ENCODE results near the gene HDGF.

Gene HDGF

GRCh38 chr1:156746728-156747631, 4.5 kb downstream of the HDGF start:
- peaks cover 22% of the 10 kb centered on the region for H3K36me3 Mint-ChIP-seq
- H3K4me3 Mint-ChIP-seq = peak overlapping the region; percentile 86
- no peaks in the 10 kb centered on the region for H3K27me3 Mint-ChIP-seq
- DNase-seq (ENCODE audit: low spot score in 2 of 2) = peak in 1 of 2 donors; percentile 42
- peaks cover 44% of the 10 kb centered on the region for H3K4me1 Mint-ChIP-seq
- peak; percentile 12 for ATAC-seq (ENCODE audit: low read depth)
- H3K9me3 Mint-ChIP-seq = no peaks in the 10 kb centered on the region
- peak overlapping the region; percentile 89 for H3K27ac Mint-ChIP-seq

DNA sequence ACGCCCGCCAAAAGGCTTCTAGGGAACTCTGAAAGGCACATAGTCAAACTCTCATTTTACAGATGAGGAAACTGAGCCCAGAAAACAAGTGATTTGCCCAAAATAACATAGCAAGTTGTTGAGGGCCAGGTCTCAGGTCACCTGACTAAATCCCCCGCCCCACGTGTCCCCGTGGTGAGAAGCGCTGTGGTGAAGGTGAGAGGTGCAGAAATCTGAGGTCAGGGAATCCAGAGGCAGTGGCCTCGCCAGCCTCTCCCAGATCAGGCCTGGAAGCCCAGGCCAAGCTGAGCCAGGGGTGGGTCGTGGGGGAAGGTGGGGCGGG, 5.1 kb downstream of the HDGF start:
- DNase-seq (ENCODE audit: low spot score in 2 of 2) = no peak
- Mint-ChIP-seq H3K9me3 (no peaks in the 10 kb centered on the region), H3K4me1 (peaks cover 49% of the 10 kb centered on the region), H3K4me3 (peak overlapping the region; percentile 86), H3K36me3 (peaks cover 22% of the 10 kb centered on the region), H3K27me3 (no peaks in the 10 kb centered on the region), H3K27ac (peak overlapping the region; percentile 89)
- ATAC-seq (ENCODE audit: low read depth) = no peak

GRCh38 chr1:156745881-156746280, 5.6 kb downstream of the HDGF start:
- peaks cover 49% of the 10 kb centered on the region for H3K4me1 Mint-ChIP-seq
- H3K27me3 Mint-ChIP-seq = no peaks in the 10 kb centered on the region
- peaks cover 23% of the 10 kb centered on the region for H3K36me3 Mint-ChIP-seq
- DNase-seq (ENCODE audit: low spot score in 2 of 2) = no peak
- H3K27ac Mint-ChIP-seq = peak overlapping the region; percentile 89
- no peak for ATAC-seq (ENCODE audit: low read depth)
- H3K9me3 Mint-ChIP-seq = no peaks in the 10 kb centered on the region
- H3K4me3 Mint-ChIP-seq = no peak overlapping the region

DNA sequence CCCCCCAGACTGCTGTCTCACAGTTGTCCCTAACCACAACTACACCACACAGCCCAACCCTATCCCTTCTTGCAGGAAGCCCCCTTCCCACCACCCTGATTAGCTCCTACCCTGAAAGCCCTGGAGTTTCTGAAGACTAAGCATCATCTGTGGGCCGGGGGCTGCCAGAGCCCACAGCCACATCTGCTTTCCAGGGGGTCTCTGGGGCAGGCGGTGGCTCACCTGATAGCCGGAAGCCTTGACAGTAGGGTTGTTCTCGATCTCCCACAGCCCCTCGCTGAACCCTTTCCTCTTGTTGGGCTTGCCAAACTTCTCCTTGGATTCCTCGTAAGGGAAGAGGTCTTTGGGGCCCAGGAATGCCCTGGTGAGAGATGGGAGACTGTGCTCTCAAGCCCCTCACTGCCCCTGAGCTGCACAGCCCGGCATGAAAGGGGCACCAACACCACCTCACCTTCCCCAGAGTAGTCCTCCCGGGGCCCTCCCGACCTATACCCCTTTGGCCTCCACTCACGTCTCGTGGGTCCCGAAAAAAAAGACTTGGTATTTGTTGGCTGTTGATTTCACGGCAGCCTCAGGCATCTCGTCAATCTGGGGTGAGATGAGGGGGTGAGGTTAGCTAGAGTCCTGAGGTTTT, 6.6 kb downstream of the HDGF start:
- Mint-ChIP-seq H3K9me3 (no peaks in the 10 kb centered on the region), H3K4me3 (no peak overlapping the region), H3K36me3 (peaks cover 23% of the 10 kb centered on the region), H3K27ac (peak overlapping the region; percentile 26), H3K4me1 (peaks cover 48% of the 10 kb centered on the region), H3K27me3 (no peaks in the 10 kb centered on the region)
- DNase-seq (ENCODE audit: low spot score in 2 of 2) (no peak), ATAC-seq (ENCODE audit: low read depth) (no peak)

- no peaks in the 10 kb centered on the region for H3K27me3 Mint-ChIP-seq
- H3K27ac Mint-ChIP-seq = peak overlapping the region; percentile 32
- H3K4me3 Mint-ChIP-seq = no peak overlapping the region
- H3K36me3 Mint-ChIP-seq = peaks cover 23% of the 10 kb centered on the region
- no peaks in the 10 kb centered on the region for H3K9me3 Mint-ChIP-seq
- ATAC-seq (ENCODE audit: low read depth) = no peak
- H3K4me1 Mint-ChIP-seq = peaks cover 42% of the 10 kb centered on the region
- DNase-seq (ENCODE audit: low spot score in 2 of 2) = no peak
Observed at GRCh38 chr1:156744344-156744743, 7.1 kb downstream of the HDGF start.

GRCh38 chr1:156743367-156744302, 7.8 kb downstream of the HDGF start:
- no peaks in the 10 kb centered on the region for H3K27me3 Mint-ChIP-seq
- DNase-seq (ENCODE audit: low spot score in 2 of 2) = no peak
- ATAC-seq (ENCODE audit: low read depth) = no peak
- peaks cover 23% of the 10 kb centered on the region for H3K36me3 Mint-ChIP-seq
- H3K9me3 Mint-ChIP-seq = no peaks in the 10 kb centered on the region
- H3K27ac Mint-ChIP-seq = peak overlapping the region; percentile 32
- H3K4me3 Mint-ChIP-seq = no peak overlapping the region
- H3K4me1 Mint-ChIP-seq = peaks cover 38% of the 10 kb centered on the region

DNA sequence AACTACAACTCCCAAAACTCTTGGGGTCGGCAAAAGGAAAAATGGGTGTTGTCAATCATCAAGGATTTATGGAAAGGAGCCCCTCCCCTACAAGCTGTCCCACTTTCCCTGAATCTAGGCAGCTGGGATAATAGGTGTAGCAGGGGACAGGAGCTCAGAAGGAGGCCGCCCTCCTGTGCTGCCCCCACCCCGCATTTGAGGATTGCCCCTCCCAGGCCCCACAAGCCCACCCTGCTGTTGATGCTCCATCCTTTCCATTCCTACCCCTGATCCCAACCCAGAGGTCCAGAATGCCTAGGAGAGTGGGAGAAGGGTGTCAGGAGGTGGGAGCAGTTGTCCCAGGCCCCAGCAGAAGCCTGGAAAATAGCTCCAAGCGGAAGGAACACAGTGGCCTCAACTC, 8.7 kb downstream of the HDGF start:
- DNase-seq (ENCODE audit: low spot score in 2 of 2) (no peak), ATAC-seq (ENCODE audit: low read depth) (no peak)
- H3K4me1 Mint-ChIP-seq = peaks cover 30% of the 10 kb centered on the region
- H3K36me3 Mint-ChIP-seq = peaks cover 25% of the 10 kb centered on the region
- H3K4me3 Mint-ChIP-seq = no peak overlapping the region
- peak overlapping the region; percentile 0 for H3K27ac Mint-ChIP-seq
- H3K27me3 Mint-ChIP-seq = no peaks in the 10 kb centered on the region
- no peaks in the 10 kb centered on the region for H3K9me3 Mint-ChIP-seq

GRCh38 chr1:156742017-156742416, 9.5 kb downstream of the HDGF start:
- DNase-seq (ENCODE audit: low spot score in 2 of 2) = no peak
- no peaks in the 10 kb centered on the region for H3K27me3 Mint-ChIP-seq
- ATAC-seq (ENCODE audit: low read depth) = no peak
- peaks cover 30% of the 10 kb centered on the region for H3K36me3 Mint-ChIP-seq
- H3K27ac Mint-ChIP-seq = peak overlapping the region; percentile 97
- H3K9me3 Mint-ChIP-seq = no peaks in the 10 kb centered on the region
- peak overlapping the region; percentile 21 for H3K4me3 Mint-ChIP-seq
- H3K4me1 Mint-ChIP-seq = peaks cover 26% of the 10 kb centered on the region

- H3K4me1 Mint-ChIP-seq = peaks cover 24% of the 10 kb centered on the region
- ATAC-seq (ENCODE audit: low read depth) (no peak), DNase-seq (ENCODE audit: low spot score in 2 of 2) (no peak)
- H3K36me3 Mint-ChIP-seq = peaks cover 30% of the 10 kb centered on the region
- peak overlapping the region; percentile 97 for H3K27ac Mint-ChIP-seq
- H3K9me3 Mint-ChIP-seq = no peaks in the 10 kb centered on the region
- H3K4me3 Mint-ChIP-seq = peak overlapping the region; percentile 95
- no peaks in the 10 kb centered on the region for H3K27me3 Mint-ChIP-seq
Observed at GRCh38 chr1:156741481-156741983, 9.9 kb downstream of the HDGF start.

DNA sequence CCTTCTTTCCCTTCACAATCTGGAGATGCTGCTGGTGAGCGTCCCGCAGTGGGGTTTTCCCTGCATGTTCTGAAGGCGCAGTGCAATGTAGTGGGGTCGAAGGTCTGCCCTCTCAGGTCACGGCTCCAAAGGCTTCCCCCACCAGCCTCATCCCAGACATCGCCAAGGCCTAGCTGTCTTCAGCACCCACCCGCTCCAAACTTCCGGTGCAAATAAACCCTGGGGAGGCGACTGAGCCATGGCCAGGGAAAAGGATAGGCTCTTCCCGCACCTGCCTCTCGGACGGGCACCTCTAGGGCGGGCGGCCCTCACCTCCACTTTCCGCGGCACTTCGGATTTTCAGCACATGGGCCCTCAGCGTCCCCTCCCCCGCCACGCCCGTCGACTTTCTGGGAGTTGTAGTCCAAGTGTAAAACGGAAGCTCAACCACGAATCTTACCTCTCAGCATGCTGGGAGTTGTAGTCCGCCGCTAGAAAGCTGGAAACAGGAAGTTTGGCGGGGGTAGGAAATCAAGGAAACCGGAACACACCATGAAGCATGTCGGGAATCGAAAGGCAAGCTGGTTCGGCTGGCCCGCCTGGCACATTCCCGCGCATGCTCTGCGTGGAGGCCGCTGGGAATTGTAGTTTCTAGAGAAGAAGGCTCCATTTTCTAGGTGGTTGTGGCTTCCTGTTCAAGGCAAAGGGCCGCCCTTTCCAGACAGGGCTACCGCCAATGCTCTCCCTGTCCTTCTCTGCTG, 10.6 kb downstream of the HDGF start, which contains the start of gene MRPL24:
MRPL24 (minus strand) TSS at position 348 of the 740 bp plus-strand sequence. CDS start 2,384 bp downstream, outside the sequence.
- peak; percentile 86 to 94 for DNase-seq (ENCODE audit: low spot score in 2 of 2)
- ATAC-seq (ENCODE audit: low read depth) = peak; percentile 88
- peak within 1 kb of the TSS; percentile 97 for H3K27ac Mint-ChIP-seq
- H3K4me3 Mint-ChIP-seq = peak within 1 kb of the TSS; percentile 95
- peaks cover 28% of the 10 kb centered on the region for H3K36me3 Mint-ChIP-seq
- peaks cover 19% of the 10 kb centered on the region for H3K4me1 Mint-ChIP-seq
- H3K9me3 Mint-ChIP-seq = no peaks in the 10 kb centered on the region
- H3K27me3 Mint-ChIP-seq = no peaks in the 10 kb centered on the region

- Mint-ChIP-seq H3K4me1 (peaks cover 14% of the 10 kb centered on the region), H3K27ac (peak overlapping the region; percentile 97), H3K9me3 (no peaks in the 10 kb centered on the region), H3K27me3 (no peaks in the 10 kb centered on the region), H3K4me3 (peak overlapping the region; percentile 95), H3K36me3 (peaks cover 26% of the 10 kb centered on the region)
- DNase-seq (ENCODE audit: low spot score in 2 of 2) (no peak), ATAC-seq (ENCODE audit: low read depth) (no peak)
Observed at GRCh38 chr1:156740237-156740740, 11.2 kb downstream of the HDGF start.

- H3K27me3 Mint-ChIP-seq = no peaks in the 10 kb centered on the region
- no peak overlapping the region for H3K4me3 Mint-ChIP-seq
- peak overlapping the region; percentile 31 for H3K27ac Mint-ChIP-seq
Observed at GRCh38 chr1:156738916-156739315, 12.6 kb downstream of the HDGF start.

DNA sequence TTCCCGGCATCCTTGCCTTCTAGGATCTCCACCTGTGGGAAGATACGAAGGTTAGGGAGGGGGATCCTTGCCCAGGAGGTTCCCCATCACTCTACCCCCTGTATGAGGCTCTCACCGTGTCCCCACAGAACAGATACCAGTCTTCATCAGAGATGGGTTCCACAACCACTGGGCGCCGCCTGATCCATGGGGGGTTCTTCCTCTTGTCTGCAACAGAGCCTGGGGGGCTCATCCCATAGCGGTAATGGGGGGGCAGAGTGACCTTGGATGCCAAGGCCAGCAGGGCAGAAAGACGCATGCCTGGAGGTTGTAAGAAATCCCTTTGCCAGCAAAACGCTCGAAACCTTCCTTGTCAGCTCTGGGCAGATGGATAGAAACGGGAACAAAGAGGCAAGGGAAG, 13.1 kb downstream of the HDGF start:
- Mint-ChIP-seq H3K9me3 (no peaks in the 10 kb centered on the region), H3K4me3 (no peak overlapping the region), H3K27ac (peak overlapping the region; percentile 31), H3K4me1 (peaks cover 14% of the 10 kb centered on the region), H3K36me3 (peaks cover 13% of the 10 kb centered on the region), H3K27me3 (no peaks in the 10 kb centered on the region)
- DNase-seq (ENCODE audit: low spot score in 2 of 2) (no peak), ATAC-seq (ENCODE audit: low read depth) (no peak)

More at GRCh38 chr1:156738916-156739315, 12.6 kb downstream of the HDGF start:
- DNase-seq (ENCODE audit: low spot score in 2 of 2) (no peak), ATAC-seq (ENCODE audit: low read depth) (no peak)
- Mint-ChIP-seq H3K36me3 (peaks cover 18% of the 10 kb centered on the region), H3K9me3 (no peaks in the 10 kb centered on the region), H3K4me1 (peaks cover 14% of the 10 kb centered on the region)

Measured in memory B cell (primary cell).